Activated B cell treated with CpG ODN at 0.5 μM for 24 hours (primary cell): ENCODE results near the gene LRRC4C. TPM values are rescaled to one million over a fixed set of nuclear protein-coding genes. Genes with fewer than 3 reads are reported as not detected.

Source experiments
- ATAC-seq: fragments of 200-7000 bp; cut with Tn5 transposase; one replicate; pipeline ENCODE4 v1.10.0; 2021; ENCODE audit warnings: low read depth, mild to moderate bottlenecking, moderate library complexity
- CTCF ChIA-PET: fragments of 350-600 bp; sonication (Branson Sonifier 250); formaldehyde crosslinking; loops from one replicate; lab custom pipeline; 2021; ENCODE audit warnings: antibody characterized with exemption; lab: Charles Lee
- POLR2A ChIA-PET: fragments of 350-600 bp; sonication (Branson Sonifier 250); formaldehyde crosslinking; loops from one replicate; lab custom pipeline; 2021; ENCODE audit warnings: antibody characterized with exemption; lab: Charles Lee
- DNase-seq: peaks from one replicate; pipeline ENCODE4 v3.0.0; 2022
- H3K27ac Mint-ChIP-seq: one replicate; pipeline ENCODE4 v1.8.0; 2020; ENCODE audit warnings: mixed read lengths
- H3K27me3 Mint-ChIP-seq: one replicate; pipeline ENCODE4 v1.8.0; 2021; ENCODE audit warnings: mixed read lengths
- H3K36me3 Mint-ChIP-seq: one replicate; pipeline ENCODE4 v1.8.0; 2021; ENCODE audit warnings: low read depth, mixed read lengths
- H3K4me1 Mint-ChIP-seq: one replicate; pipeline ENCODE4 v1.8.0; 2021; ENCODE audit warnings: mixed read lengths
- H3K4me3 Mint-ChIP-seq: one replicate; pipeline ENCODE4 v1.8.0; 2020; ENCODE audit warnings: mild to moderate bottlenecking, mixed read lengths
- H3K9me3 Mint-ChIP-seq: one replicate; pipeline ENCODE4 v1.8.0; 2020; ENCODE audit warnings: mixed read lengths
- intact Hi-C: fragments of 100-400 bp; cut with micrococcal nuclease; formaldehyde crosslinking; loops from one replicate; pipeline ENCODE4 v1.15.1; 2024
- total RNA-seq: library from RNA; stranded (reverse); gene quantifications from 2 replicates; pipeline ENCODE4 v1.2.3, GENCODE V29; 2022
- TF ChIP-seq, protein P1 (sequence below): fragments of 200-600 bp; IDR thresholded peaks from one replicate; pipeline ENCODE4 v1.8.0; 2022; ENCODE audit warnings: antibody characterized with exemption, mild to moderate bottlenecking

The LRRC4C gene
- total RNA-seq, 1 donor from 2014 or later: not detected

DNA sequence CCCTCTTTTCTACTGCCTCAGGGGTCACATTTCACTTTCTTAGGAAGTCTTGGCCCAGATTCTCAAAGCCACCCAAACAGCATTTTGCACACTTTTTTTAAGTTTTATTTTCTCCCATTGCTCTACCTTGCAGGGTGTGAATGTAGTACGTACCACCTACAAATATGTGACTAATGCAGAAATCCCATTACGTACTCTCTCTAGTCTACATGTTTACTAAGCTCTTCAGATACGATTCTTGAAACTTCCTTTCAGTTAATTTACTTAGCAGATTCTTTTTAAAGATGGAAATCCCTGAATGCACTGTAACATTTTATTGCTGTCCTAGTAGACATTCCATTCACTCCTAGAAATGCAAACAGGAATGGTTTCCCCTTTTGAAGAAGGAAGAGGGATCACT is 61.3 kb downstream of the LRRC4C start:
- H3K9me3 Mint-ChIP-seq: peaks cover 1% of the 10 kb centered on the region
- no peak for DNase-seq
- TF ChIP-seq, protein P1, sequence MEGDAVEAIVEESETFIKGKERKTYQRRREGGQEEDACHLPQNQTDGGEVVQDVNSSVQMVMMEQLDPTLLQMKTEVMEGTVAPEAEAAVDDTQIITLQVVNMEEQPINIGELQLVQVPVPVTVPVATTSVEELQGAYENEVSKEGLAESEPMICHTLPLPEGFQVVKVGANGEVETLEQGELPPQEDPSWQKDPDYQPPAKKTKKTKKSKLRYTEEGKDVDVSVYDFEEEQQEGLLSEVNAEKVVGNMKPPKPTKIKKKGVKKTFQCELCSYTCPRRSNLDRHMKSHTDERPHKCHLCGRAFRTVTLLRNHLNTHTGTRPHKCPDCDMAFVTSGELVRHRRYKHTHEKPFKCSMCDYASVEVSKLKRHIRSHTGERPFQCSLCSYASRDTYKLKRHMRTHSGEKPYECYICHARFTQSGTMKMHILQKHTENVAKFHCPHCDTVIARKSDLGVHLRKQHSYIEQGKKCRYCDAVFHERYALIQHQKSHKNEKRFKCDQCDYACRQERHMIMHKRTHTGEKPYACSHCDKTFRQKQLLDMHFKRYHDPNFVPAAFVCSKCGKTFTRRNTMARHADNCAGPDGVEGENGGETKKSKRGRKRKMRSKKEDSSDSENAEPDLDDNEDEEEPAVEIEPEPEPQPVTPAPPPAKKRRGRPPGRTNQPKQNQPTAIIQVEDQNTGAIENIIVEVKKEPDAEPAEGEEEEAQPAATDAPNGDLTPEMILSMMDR: no peak
- intact Hi-C loops: no loop called here
- H3K4me1 Mint-ChIP-seq: peaks cover 9% of the 10 kb centered on the region
- ChIA-PET POLR2A (no interaction called here), CTCF (no interaction called here)
- no peaks in the 10 kb centered on the region for H3K27me3 Mint-ChIP-seq
- H3K36me3 Mint-ChIP-seq: no peaks in the 10 kb centered on the region
- H3K4me3 Mint-ChIP-seq: no peak overlapping the region
- H3K27ac Mint-ChIP-seq: no peak overlapping the region
- ATAC-seq: no peak

DNA sequence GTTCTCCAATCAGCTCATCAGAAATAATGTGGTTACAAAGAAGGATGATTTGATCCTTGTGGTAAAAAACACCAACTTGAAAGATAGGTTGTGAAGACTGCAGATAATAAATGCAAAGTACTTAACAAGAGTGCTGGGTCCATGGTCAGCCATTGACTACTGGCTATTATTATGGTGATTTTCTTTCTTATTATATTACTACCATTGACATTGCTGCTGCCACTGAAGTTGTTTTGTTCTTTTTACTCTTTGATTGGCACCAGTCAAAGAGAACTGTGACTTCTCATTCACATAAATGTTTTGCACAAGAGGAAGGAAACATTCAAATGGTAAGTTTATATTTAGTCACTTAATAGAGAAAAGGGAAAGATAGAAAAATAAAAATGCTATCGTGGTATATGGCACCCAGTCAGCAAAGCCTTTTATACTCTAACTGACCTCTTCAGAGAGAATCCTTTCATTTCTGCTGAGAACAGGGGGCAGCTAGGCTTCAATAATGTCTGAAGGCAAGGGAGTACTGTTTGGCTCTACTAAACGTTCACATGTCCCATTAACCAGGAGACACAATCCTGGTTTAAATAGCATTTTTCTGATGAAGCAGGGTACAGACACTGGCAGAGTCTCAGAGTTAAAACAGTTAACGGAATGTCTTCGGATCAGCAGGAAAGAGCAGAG is 64.8 kb downstream of the LRRC4C start:
- no peak overlapping the region for H3K4me3 Mint-ChIP-seq
- ChIA-PET POLR2A (no interaction called here), CTCF (no interaction called here)
- peaks cover 10% of the 10 kb centered on the region for H3K4me1 Mint-ChIP-seq
- peaks cover 2% of the 10 kb centered on the region for H3K9me3 Mint-ChIP-seq
- intact Hi-C loops: no loop called here
- no peaks in the 10 kb centered on the region for H3K36me3 Mint-ChIP-seq
- H3K27ac Mint-ChIP-seq: no peak overlapping the region
- no peaks in the 10 kb centered on the region for H3K27me3 Mint-ChIP-seq
- ATAC-seq (no peak), DNase-seq (no peak)
- TF ChIP-seq, protein P1: no peak

GRCh38 chr11:41392596-41392995 is 66.9 kb downstream of the LRRC4C start:
- Mint-ChIP-seq H3K36me3 (no peaks in the 10 kb centered on the region), H3K4me3 (no peak overlapping the region), H3K27ac (no peak overlapping the region), H3K9me3 (peaks cover 2% of the 10 kb centered on the region), H3K4me1 (peaks cover 10% of the 10 kb centered on the region), H3K27me3 (no peaks in the 10 kb centered on the region)
- intact Hi-C loops: no loop called here
- DNase-seq (no peak), ATAC-seq (no peak)
- TF ChIP-seq, protein P1: no peak
- ChIA-PET POLR2A (no interaction called here), CTCF (no interaction called here)

DNA sequence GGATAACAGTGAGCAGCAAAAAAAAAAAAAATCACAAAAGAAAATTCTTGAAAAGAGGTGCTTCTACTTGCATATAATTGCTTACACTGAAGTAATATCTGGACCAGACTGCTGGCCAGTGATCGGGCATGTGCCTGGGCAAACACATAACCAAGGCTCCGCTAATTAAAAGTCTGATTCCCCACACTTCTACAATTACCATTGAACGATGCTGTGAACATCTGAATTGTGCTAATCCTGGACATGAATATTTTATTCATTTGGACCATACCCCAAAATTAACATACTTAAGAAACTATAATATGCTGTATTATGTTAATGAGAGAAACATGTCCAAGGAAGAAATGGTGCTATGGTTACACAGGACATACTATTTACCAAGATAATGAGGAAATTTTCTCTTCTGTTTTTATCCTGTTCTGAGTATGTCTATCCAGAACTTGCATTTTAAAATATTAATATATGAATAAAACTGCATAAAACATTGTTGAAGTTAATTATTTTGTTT is 69.8 kb downstream of the LRRC4C start:
- ATAC-seq (no peak), DNase-seq (no peak)
- Mint-ChIP-seq H3K36me3 (no peaks in the 10 kb centered on the region), H3K4me1 (peaks cover 7% of the 10 kb centered on the region), H3K27me3 (no peaks in the 10 kb centered on the region), H3K9me3 (peaks cover 2% of the 10 kb centered on the region), H3K4me3 (no peak overlapping the region), H3K27ac (no peak overlapping the region)
- CTCF ChIA-PET: no interaction called here
- intact Hi-C loops: no loop called here
- TF ChIP-seq, protein P1: no peak
- POLR2A ChIA-PET: no interaction called here

- intact Hi-C loops: no loop called here
- no peaks in the 10 kb centered on the region for H3K9me3 Mint-ChIP-seq
- H3K27me3 Mint-ChIP-seq: no peaks in the 10 kb centered on the region
- H3K36me3 Mint-ChIP-seq: no peaks in the 10 kb centered on the region
- ChIA-PET POLR2A (no interaction called here), CTCF (no interaction called here)
- DNase-seq (no peak), ATAC-seq (no peak)
- H3K27ac Mint-ChIP-seq: no peak overlapping the region
- H3K4me1 Mint-ChIP-seq: no peaks in the 10 kb centered on the region
- no peak overlapping the region for H3K4me3 Mint-ChIP-seq
- TF ChIP-seq, protein P1: no peak
Observed at GRCh38 chr11:41384329-41384728, 75.1 kb downstream of the LRRC4C start.
